NB4 (cell line): ENCODE results near the gene RBM45.

Experiments
- DNase-seq: peaks from one replicate; pipeline ENCODE4 v3.0.0; 2010; ENCODE audit warnings: low read depth
- H3K4me3 ChIP-seq: one replicate; pipeline ENCODE4 v1.5.1; 2011; ENCODE audit warnings: mild to moderate bottlenecking, low read depth, low read length, moderate library complexity
- CTCF ChIP-seq: IDR thresholded peaks from one replicate; pipeline ENCODE4 v1.5.1; 2012; ENCODE audit warnings: low read depth, low read length
- MAX ChIP-seq: IDR thresholded peaks from 2 replicates; pipeline ENCODE4 v1.6.1; 2011; ENCODE audit warnings: low read depth, low read length
- MYC ChIP-seq: IDR thresholded peaks from 2 replicates; pipeline ENCODE4 v1.6.1; 2011; ENCODE audit warnings: low read depth, low read length
- POLR2A ChIP-seq: IDR thresholded peaks from 2 replicates; pipeline ENCODE4 v1.6.1; 2011; ENCODE audit warnings: mild to moderate bottlenecking; ENCODE audit not compliant: insufficient read length; ENCODE audit errors: extremely low read depth

RBM45 gene

GRCh38 chr2:178112202-178113152, at the start of gene RBM45:
Gene RBM45, plus strand, starts transcription at chr2:178112437. Its CDS starts 110 bp downstream, at chr2:178112547.
- DNase-seq, result peak; percentile 96
- peak within 1 kb of the TSS; percentile 83 for H3K4me3 ChIP-seq
- TF ChIP-seq MYC (no peak; the same call in 1 of the 2 replicates), MAX (peak; percentile 40; the same call in 1 of the 2 replicates), CTCF (peak; percentile 92), POLR2A (peak; percentile 72)

GRCh38 chr2:178066324-178066723, 45.9 kb upstream of the RBM45 start:
- DNase-seq, result no peak

GRCh38 chr2:178066890-178067669, 45.2 kb upstream of the RBM45 start:
- TF ChIP-seq MYC, result no peak
- TF ChIP-seq CTCF, result no peak
- TF ChIP-seq POLR2A, result no peak
- no peak for TF ChIP-seq MAX
- no peak overlapping the region for H3K4me3 ChIP-seq
- no peak for DNase-seq

More at GRCh38 chr2:178066324-178066723, 45.9 kb upstream of the RBM45 start:
- H3K4me3 ChIP-seq, result no peak overlapping the region
- TF ChIP-seq MYC (no peak), MAX (no peak), CTCF (no peak), POLR2A (no peak)

GRCh38 chr2:178068823-178069454, 43.3 kb upstream of the RBM45 start:
- no peak overlapping the region for H3K4me3 ChIP-seq
- TF ChIP-seq MAX, result no peak
- no peak for TF ChIP-seq CTCF
- no peak for TF ChIP-seq POLR2A
- TF ChIP-seq MYC, result no peak
- no peak for DNase-seq

GRCh38 chr2:178069551-178069950, 42.7 kb upstream of the RBM45 start:
- TF ChIP-seq POLR2A (no peak), MYC (no peak), MAX (no peak), CTCF (no peak)
- no peak overlapping the region for H3K4me3 ChIP-seq
- DNase-seq, result no peak
